Liver (tissue), 3 donors: ENCODE measurements around the gene ELN.

Source experiments
- CTCF ChIP-seq: fragments of 150-350 bp; IDR thresholded peaks from 2 replicates; pipeline ENCODE4 v1.5.1; 2017; ENCODE audit warnings: improper control_type of control experiment, low read depth, low read length; ENCODE audit not compliant: missing input control
- GABPA ChIP-seq, 2 donors: IDR thresholded peaks in 1 of 2; conservative IDR thresholded peaks in 1 of 2; 2 replicates each; pipeline ENCODE4 v1.6.1; 2016; ENCODE audit warnings: antibody characterized with exemption in 2 of 2, mild to moderate bottlenecking in 1 of 2, moderate library complexity in 1 of 2
- HNF4G ChIP-seq: IDR thresholded peaks from 2 replicates; pipeline ENCODE4 v1.6.1; 2016; ENCODE audit warnings: antibody characterized with exemption
- MAX ChIP-seq: IDR thresholded peaks from 2 replicates; pipeline ENCODE4 v1.6.1; 2016; ENCODE audit warnings: antibody characterized with exemption
- TAF1 ChIP-seq: conservative IDR thresholded peaks from 2 replicates; pipeline ENCODE4 v1.6.1; 2016; ENCODE audit warnings: antibody characterized with exemption, mild to moderate bottlenecking
- donor health status: healthy.
- donor health status: healthy.

DNA sequence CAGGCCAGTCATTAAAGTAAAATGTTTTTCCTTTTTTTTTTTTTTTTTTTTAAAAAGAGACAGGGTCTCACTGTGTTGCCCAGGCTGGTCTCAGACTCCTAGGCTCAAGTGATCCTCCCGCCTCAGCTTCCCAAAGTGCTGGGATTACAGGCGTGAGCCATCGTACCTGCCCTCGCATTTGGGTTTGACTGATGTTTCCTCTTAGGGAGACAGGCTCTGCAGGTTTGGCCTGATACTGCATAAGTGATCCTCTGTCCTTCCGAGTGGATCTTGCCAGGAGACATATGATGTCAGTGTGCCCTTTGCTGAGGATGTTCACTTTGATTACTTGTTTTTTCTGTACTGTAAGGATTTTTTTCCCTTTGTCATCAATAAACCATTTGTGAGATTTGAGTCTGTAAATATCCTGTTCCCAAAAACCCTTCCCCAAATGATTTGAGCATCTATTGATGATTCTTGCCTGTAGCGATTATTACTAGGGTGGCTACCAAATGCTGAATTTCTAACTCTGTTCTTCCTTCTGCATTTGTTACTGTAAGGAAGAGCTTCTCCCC, 75.3 kb downstream of the ELN start:
- TF ChIP-seq HNF4G: no peak
- TF ChIP-seq CTCF: no peak
- TF ChIP-seq TAF1: no peak
- no peak for TF ChIP-seq MAX
- TF ChIP-seq GABPA (IDR thresholded peaks at IDR 0.05 in 1 of 2, conservative IDR thresholded peaks at IDR 0.05 in 1 of 2): no peak
